ENCODE data around the gene UNC5C.

DNA sequence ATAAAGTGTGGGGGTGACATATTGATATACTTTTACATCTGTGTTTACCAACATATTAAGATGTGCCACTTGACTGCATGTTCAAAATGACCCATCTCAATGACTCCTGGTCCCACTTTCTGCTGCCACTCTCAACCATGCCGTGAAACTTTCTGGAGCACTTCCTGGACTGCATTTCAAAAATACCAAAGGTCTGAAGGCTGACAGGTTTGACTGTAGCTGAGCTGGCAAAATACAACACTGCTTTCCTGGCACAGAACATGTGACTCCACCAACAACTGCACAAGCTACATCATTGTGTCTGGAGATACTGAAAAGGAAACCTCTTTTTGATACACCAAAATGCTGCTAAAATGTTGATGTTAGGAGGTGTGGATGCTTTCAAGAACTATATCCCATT is 184.8 kb downstream of the UNC5C start:
- TF ChIP-seq EP300 (IDR thresholded peaks at IDR 0.05; ENCODE audit: borderline replicate concordance in 1 of 2, low read depth in 1 of 2, low read length in 1 of 2) (no peak), EZH2phosphoT487 (IDR thresholded peaks at IDR 0.05; ENCODE audit: borderline replicate concordance, low read depth) (no peak), CTCF (IDR thresholded peaks at IDR 0.05) (no peak)
